Effector memory CD8-positive, alpha-beta T cell (primary cell): ENCODE data around the gene NSUN3.

Experiments used
- ATAC-seq: fragments of 150-1000 bp; cut with Tn5 transposase; replicated peaks from 2 replicates; pipeline ENCODE4 v1.10.0; 2021; ENCODE audit warnings: mild to moderate bottlenecking, moderate library complexity
- DNase-seq, 3 experiments: peaks; one replicate each; pipeline ENCODE4 v3.0.0; 2021
- H3K27ac Mint-ChIP-seq, 2 donors: one replicate each; pipeline ENCODE4 v1.8.0; 2022; ENCODE audit warnings: mild to moderate bottlenecking in 2 of 2, mixed read lengths in 2 of 2, moderate library complexity in 2 of 2
- H3K27me3 Mint-ChIP-seq, 2 donors: one replicate each; pipeline ENCODE4 v1.8.0; 2022; ENCODE audit warnings: mixed read lengths in 2 of 2
- H3K36me3 Mint-ChIP-seq: one replicate; pipeline ENCODE4 v1.8.0; 2022; ENCODE audit warnings: mild to moderate bottlenecking, moderate library complexity, mixed read lengths; ENCODE audit not compliant: insufficient read depth
- H3K4me1 Mint-ChIP-seq, 2 donors: one replicate each; pipeline ENCODE4 v1.8.0; 2022; ENCODE audit warnings: low read depth in 2 of 2, mixed read lengths in 2 of 2
- H3K4me3 Mint-ChIP-seq, 2 donors: one replicate each; pipeline ENCODE4 v1.8.0; 2022; ENCODE audit warnings: mild to moderate bottlenecking in 2 of 2, mixed read lengths in 2 of 2, moderate library complexity in 2 of 2
- H3K9me3 Mint-ChIP-seq, 2 donors: one replicate each; pipeline ENCODE4 v1.8.0; 2022; ENCODE audit warnings: mixed read lengths in 2 of 2

Gene NSUN3

DNA sequence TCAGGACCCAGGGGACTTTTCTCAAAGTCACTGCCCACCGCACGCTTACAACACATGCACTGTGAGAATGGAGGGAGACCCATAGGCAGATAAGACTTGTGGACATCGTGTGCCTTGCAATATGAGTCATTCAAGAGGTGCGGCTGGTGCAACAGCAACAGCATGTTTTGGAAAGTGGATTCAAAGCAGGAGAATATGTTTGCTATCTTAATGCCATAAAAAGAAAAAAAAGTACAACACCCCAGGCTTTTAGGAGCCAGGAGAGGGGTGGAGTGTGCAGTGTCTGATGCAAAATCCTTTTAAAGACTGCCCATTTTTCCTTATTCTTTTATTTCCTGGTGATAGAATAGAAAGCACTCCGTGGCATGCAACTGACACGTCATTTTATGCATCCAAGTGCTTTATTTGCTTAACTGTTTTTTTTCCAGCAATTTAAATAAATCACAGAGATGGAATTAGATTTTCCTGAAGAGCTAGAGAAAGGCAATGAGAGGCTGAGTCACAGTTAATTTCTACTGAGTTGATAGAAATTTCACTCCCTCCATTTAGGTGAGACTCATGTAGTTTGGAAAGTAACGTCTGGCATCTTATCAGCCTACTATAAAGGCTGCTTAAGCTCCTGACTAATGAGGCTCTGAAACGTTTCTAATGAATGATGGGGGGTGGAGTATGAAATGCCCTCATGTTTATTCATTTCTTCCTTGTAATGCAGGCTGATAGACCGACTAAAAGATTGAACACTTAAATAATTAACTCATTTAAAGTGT, 96.4 kb downstream of the NSUN3 start:
- Mint-ChIP-seq H3K27me3 (peaks cover 0 to 18% of the 10 kb centered on the region in 2 donors), H3K9me3 (peaks cover 0 to 2% of the 10 kb centered on the region in 2 donors), H3K4me1 (no peaks in the 10 kb centered on the region), H3K27ac (no peak overlapping the region), H3K4me3 (no peak overlapping the region), H3K36me3 (no peaks in the 10 kb centered on the region)
- DNase-seq = no peak
- ATAC-seq = no peak

- ATAC-seq (no peak), DNase-seq (no peak)
- Mint-ChIP-seq H3K4me3 (no peak overlapping the region), H3K27me3 (peaks cover 0 to 18% of the 10 kb centered on the region in 2 donors), H3K27ac (no peak overlapping the region), H3K4me1 (no peaks in the 10 kb centered on the region), H3K36me3 (no peaks in the 10 kb centered on the region), H3K9me3 (peaks cover 0 to 2% of the 10 kb centered on the region in 2 donors)
These were observed 99.8 kb downstream of the NSUN3 start for GRCh38 chr3:94162700-94163099.

- Mint-ChIP-seq H3K27me3 (no peaks in the 10 kb centered on the region), H3K36me3 (no peaks in the 10 kb centered on the region), H3K4me3 (no peak overlapping the region), H3K4me1 (no peaks in the 10 kb centered on the region), H3K9me3 (peaks cover 0 to 2% of the 10 kb centered on the region in 2 donors), H3K27ac (no peak overlapping the region)
- DNase-seq (no peak), ATAC-seq (no peak)
These were observed 104.5 kb downstream of the NSUN3 start for GRCh38 chr3:94167346-94167745.

DNA sequence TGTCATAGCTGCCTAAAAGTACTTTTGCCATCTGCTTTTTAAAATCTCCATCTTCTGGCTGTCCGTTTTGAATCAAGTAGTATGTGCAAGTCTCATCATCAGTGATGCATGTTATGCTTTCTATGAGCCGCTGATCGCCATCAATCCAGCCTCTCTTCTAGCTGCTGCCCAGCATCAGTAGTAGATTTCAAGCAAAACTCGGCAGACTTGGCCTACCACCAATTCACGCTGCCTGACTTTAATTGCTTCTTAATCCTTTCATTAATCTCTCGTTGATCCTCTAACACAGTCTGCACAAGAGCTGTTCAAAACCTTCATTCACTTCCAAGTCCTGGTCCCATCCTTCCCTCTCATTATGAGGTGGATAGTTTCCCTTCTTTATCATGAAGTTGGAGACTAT, 104.9 kb downstream of the NSUN3 start:
- DNase-seq (no peak), ATAC-seq (no peak)
- no peaks in the 10 kb centered on the region for H3K4me1 Mint-ChIP-seq
- H3K36me3 Mint-ChIP-seq = no peaks in the 10 kb centered on the region
- no peak overlapping the region for H3K4me3 Mint-ChIP-seq
- no peaks in the 10 kb centered on the region for H3K27me3 Mint-ChIP-seq
- H3K27ac Mint-ChIP-seq = no peak overlapping the region
- H3K9me3 Mint-ChIP-seq = peaks cover 0 to 2% of the 10 kb centered on the region in 2 donors

GRCh38 chr3:94171954-94172353, 109.1 kb downstream of the NSUN3 start:
- Mint-ChIP-seq H3K27me3 (no peaks in the 10 kb centered on the region), H3K4me3 (no peak overlapping the region), H3K27ac (no peak overlapping the region), H3K9me3 (no peaks in the 10 kb centered on the region), H3K36me3 (no peaks in the 10 kb centered on the region), H3K4me1 (peaks cover 0 to under 1% of the 10 kb centered on the region in 2 donors)
- DNase-seq = no peak
- no peak for ATAC-seq

- ATAC-seq = no peak
- H3K9me3 Mint-ChIP-seq = no peaks in the 10 kb centered on the region
- no peak overlapping the region for H3K27ac Mint-ChIP-seq
- H3K4me1 Mint-ChIP-seq = peaks cover 0 to 1% of the 10 kb centered on the region in 2 donors
- H3K4me3 Mint-ChIP-seq = no peak overlapping the region
- H3K36me3 Mint-ChIP-seq = no peaks in the 10 kb centered on the region
- no peak for DNase-seq
- H3K27me3 Mint-ChIP-seq = no peaks in the 10 kb centered on the region
These were observed 109.9 kb downstream of the NSUN3 start for GRCh38 chr3:94172695-94173310.

DNA sequence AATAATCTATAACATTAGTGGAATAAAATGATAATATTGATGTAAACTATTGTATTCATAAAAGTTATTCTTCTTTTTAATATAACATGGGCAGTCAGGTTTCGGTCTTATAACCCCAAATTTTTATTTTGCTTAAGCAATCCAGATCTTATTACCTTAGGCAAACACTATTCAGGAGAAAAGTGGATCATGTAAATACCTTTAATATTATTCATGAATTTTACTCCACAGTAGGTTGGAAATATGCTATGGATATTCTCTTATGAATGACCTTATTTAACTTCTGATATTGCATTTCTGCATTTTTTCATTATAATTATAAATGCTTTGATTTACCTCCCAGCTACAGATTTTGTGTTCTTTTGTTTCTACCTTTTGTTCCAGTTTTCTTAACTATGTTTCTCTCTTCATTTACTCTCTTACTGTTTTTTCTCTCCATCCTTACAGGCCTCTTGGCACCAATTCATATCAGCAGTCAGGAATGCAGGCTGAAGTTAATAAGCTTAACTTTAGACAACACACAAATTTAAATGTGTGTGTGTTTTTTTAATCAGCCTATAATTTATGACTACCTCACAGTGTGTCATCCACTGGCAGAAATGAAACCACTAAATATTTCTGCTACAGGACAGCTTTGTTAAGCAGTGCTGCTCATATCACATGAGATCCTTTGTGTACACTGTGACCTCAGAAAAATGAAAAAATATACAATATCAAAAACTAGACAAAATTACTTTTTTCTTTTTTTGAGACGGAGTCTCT, 111.0 kb downstream of the NSUN3 start:
- DNase-seq = no peak
- H3K4me3 Mint-ChIP-seq = no peak overlapping the region
- no peaks in the 10 kb centered on the region for H3K9me3 Mint-ChIP-seq

DNA sequence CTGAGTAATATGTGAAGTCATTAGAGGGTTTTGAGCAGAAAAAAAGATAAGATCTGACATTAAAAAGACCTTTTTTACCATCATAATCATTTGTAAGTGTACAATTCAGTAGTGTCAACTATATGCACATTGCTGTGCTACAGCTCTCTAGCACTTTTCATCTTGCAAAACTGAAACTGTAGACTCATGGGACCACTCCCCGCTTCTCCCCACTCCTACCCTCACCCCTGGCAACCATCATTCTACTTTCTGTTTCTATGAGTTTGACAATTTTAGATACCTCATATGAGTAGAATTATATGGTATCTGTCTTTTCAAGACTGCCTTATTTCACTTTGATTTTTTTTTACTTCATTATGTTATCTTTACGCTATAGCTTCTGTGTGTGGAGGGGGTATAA, 112.8 kb downstream of the NSUN3 start:
- Mint-ChIP-seq H3K27ac (no peak overlapping the region), H3K9me3 (no peaks in the 10 kb centered on the region), H3K27me3 (no peaks in the 10 kb centered on the region), H3K4me3 (no peak overlapping the region), H3K4me1 (peaks cover 0 to 1% of the 10 kb centered on the region in 2 donors), H3K36me3 (no peaks in the 10 kb centered on the region)
- no peak for DNase-seq
- no peak for ATAC-seq

More for the DNA sequence above, 111.0 kb downstream of the NSUN3 start:
- Mint-ChIP-seq H3K36me3 (no peaks in the 10 kb centered on the region), H3K27me3 (no peaks in the 10 kb centered on the region), H3K4me1 (peaks cover 0 to 1% of the 10 kb centered on the region in 2 donors), H3K27ac (no peak overlapping the region)
- ATAC-seq = no peak

GRCh38 chr3:94176988-94177745, 114.3 kb downstream of the NSUN3 start:
- Mint-ChIP-seq H3K9me3 (no peaks in the 10 kb centered on the region), H3K27ac (no peak overlapping the region), H3K4me3 (no peak overlapping the region), H3K4me1 (peaks cover 0 to 1% of the 10 kb centered on the region in 2 donors), H3K36me3 (no peaks in the 10 kb centered on the region), H3K27me3 (no peaks in the 10 kb centered on the region)
- ATAC-seq = no peak
- no peak for DNase-seq
